CD4-positive, alpha-beta T cell (primary cell): Measurements from ENCODE around the gene VPS37C. TPM values are rescaled to one million over a fixed set of nuclear protein-coding genes. Genes with fewer than 3 reads are reported as not detected.

ENCODE experiments used
- ATAC-seq: fragments of 200-7000 bp; cut with Tn5 transposase; one replicate; pipeline ENCODE4 v1.10.0; 2022; ENCODE audit warnings: mild to moderate bottlenecking; ENCODE audit not compliant: poor library complexity
- CTCF ChIA-PET: fragments of 350-600 bp; sonication (Branson Sonifier 250); formaldehyde crosslinking; loops from one replicate; lab custom pipeline; 2021; ENCODE audit warnings: antibody characterized with exemption, inconsistent platforms; lab: Charles Lee
- POLR2A ChIA-PET: fragments of 350-600 bp; sonication (Branson Sonifier 250); formaldehyde crosslinking; loops from one replicate; lab custom pipeline; 2021; ENCODE audit warnings: antibody characterized with exemption, inconsistent platforms; lab: Charles Lee
- DNase-seq, 14 experiments: peaks; one replicate each; pipeline ENCODE4 v3.0.0-alpha.2; 2013 to 2020; ENCODE audit warnings: mixed read lengths in 2 of 14
- H3K27ac ChIP-seq, 2 donors: one replicate each; pipeline versions ENCODE4 v1.5.1 to v1.7.0; 2013; ENCODE audit warnings: low read length in 2 of 2, low read depth in 1 of 2, mild to moderate bottlenecking in 1 of 2
- H3K27me3 ChIP-seq, 2 experiments: 1 replicate in 1 of 2; 2 replicates in 1 of 2; pipeline versions ENCODE4 v1.6.1 to v1.7.0; 2013; ENCODE audit warnings: low read length in 2 of 2, control low read depth in 1 of 2, mild to moderate bottlenecking in 1 of 2, moderate library complexity in 1 of 2; ENCODE audit not compliant: insufficient read depth in 2 of 2, control insufficient read depth in 1 of 2
- H3K36me3 ChIP-seq: one replicate; pipeline ENCODE4 v1.6.1; 2013; ENCODE audit warnings: low read length, control low read depth; ENCODE audit not compliant: insufficient read depth
- H3K4me1 ChIP-seq: one replicate; pipeline ENCODE4 v1.6.1; 2013; ENCODE audit warnings: low read length, control low read depth; ENCODE audit not compliant: insufficient read depth
- H3K4me3 ChIP-seq: one replicate; pipeline ENCODE4 v1.5.1; 2013; ENCODE audit warnings: mild to moderate bottlenecking, low read length, moderate library complexity
- H3K9me3 ChIP-seq, 2 experiments: 1 replicate in 1 of 2; 2 replicates in 1 of 2; pipeline versions ENCODE4 v1.6.1 to v1.7.0; 2013; ENCODE audit warnings: low read length in 2 of 2, mild to moderate bottlenecking in 2 of 2, control low read depth in 1 of 2, moderate library complexity in 1 of 2; ENCODE audit not compliant: control insufficient read depth in 1 of 2, insufficient read depth in 1 of 2
- H3K27ac Mint-ChIP-seq: one replicate; pipeline ENCODE4 v1.8.0; 2020; ENCODE audit warnings: mixed read lengths
- H3K27me3 Mint-ChIP-seq: one replicate; pipeline ENCODE4 v1.8.0; 2021; ENCODE audit warnings: mixed read lengths
- H3K36me3 Mint-ChIP-seq: one replicate; pipeline ENCODE4 v1.8.0; 2021; ENCODE audit warnings: low read depth, mixed read lengths
- H3K4me1 Mint-ChIP-seq: one replicate; pipeline ENCODE4 v1.8.0; 2021; ENCODE audit warnings: low read depth, mixed read lengths
- H3K4me3 Mint-ChIP-seq: one replicate; pipeline ENCODE4 v1.8.0; 2020; ENCODE audit warnings: mild to moderate bottlenecking, mixed read lengths
- H3K9me3 Mint-ChIP-seq: one replicate; pipeline ENCODE4 v1.8.0; 2020; ENCODE audit warnings: mixed read lengths
- intact Hi-C, 2 experiments: fragments of 100-400 bp; cut with DNase I in 1 of 2; cut with micrococcal nuclease in 1 of 2; formaldehyde crosslinking; loops; one replicate each; pipeline versions ENCODE4 v1.15.1 to v1.9.0; 2023 to 2025; cut with DNase I, micrococcal nuclease
- total RNA-seq, 174 experiments: library from RNA in 2 of 174; stranded (reverse) in 2 of 174; gene quantifications; one replicate each; pipeline ENCODE4 v1.2.3 and lab custom pipeline; 2021 to 2026
- TF ChIP-seq, protein P1 (sequence below): fragments of 200-600 bp; IDR thresholded peaks from one replicate; pipeline ENCODE4 v1.8.0; 2022; ENCODE audit warnings: antibody characterized with exemption, mild to moderate bottlenecking

VPS37C gene
- total RNA-seq, 2 experiments from 2014 or later = 1.8 to 2.0 TPM

- H3K36me3 ChIP-seq = peaks cover 10% of the 10 kb centered on the region
- H3K36me3 Mint-ChIP-seq = peaks cover 48% of the 10 kb centered on the region
- ATAC-seq = no peak
- CTCF ChIA-PET = no interaction called here
- no peak overlapping the region for H3K27ac ChIP-seq
- H3K4me1 ChIP-seq = peaks cover 14% of the 10 kb centered on the region
- no peaks in the 10 kb centered on the region for H3K9me3 ChIP-seq
- H3K27ac Mint-ChIP-seq = no peak overlapping the region
- no peak overlapping the region for H3K4me3 Mint-ChIP-seq
- no peak overlapping the region for H3K4me3 ChIP-seq
- POLR2A ChIA-PET = interaction anchor here (2.4 kb wide), 1 partner anchor 20 kb away, joined by 6 read pairs; no protein-coding TSS in a partner anchor
- DNase-seq = no peak
- H3K4me1 Mint-ChIP-seq = peaks cover 12% of the 10 kb centered on the region
- H3K9me3 Mint-ChIP-seq = no peaks in the 10 kb centered on the region
- H3K27me3 Mint-ChIP-seq = no peaks in the 10 kb centered on the region
- intact Hi-C loops = no loop called here
- TF ChIP-seq, protein P1, sequence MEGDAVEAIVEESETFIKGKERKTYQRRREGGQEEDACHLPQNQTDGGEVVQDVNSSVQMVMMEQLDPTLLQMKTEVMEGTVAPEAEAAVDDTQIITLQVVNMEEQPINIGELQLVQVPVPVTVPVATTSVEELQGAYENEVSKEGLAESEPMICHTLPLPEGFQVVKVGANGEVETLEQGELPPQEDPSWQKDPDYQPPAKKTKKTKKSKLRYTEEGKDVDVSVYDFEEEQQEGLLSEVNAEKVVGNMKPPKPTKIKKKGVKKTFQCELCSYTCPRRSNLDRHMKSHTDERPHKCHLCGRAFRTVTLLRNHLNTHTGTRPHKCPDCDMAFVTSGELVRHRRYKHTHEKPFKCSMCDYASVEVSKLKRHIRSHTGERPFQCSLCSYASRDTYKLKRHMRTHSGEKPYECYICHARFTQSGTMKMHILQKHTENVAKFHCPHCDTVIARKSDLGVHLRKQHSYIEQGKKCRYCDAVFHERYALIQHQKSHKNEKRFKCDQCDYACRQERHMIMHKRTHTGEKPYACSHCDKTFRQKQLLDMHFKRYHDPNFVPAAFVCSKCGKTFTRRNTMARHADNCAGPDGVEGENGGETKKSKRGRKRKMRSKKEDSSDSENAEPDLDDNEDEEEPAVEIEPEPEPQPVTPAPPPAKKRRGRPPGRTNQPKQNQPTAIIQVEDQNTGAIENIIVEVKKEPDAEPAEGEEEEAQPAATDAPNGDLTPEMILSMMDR = no peak
- H3K27me3 ChIP-seq = no peaks in the 10 kb centered on the region
These were observed 27.1 kb downstream of the VPS37C start for GRCh38 chr11:61133956-61134662.

DNA sequence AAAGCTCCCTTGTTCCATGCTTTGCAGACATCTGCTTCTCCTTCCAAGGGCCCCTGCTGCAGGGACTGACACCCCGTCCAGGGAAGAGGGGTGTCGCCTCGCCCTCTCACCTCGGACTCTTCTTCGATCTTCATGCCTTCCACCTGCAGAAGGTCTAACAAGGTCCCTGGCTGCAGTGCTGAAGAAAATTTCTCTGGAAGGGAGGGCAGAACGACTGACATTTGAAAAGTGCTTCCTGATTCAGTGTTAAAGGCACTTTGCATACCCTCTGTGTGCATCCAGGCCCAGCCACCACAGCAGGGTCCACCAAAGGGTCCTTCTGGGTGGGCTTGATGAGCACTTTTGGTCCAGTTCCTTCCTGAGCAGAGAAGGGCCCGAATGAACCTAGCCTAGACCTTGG is 28.1 kb downstream of the VPS37C start:
- intact Hi-C loops = no loop called here
- Mint-ChIP-seq H3K4me3 (peak overlapping the region; percentile 6), H3K27ac (no peak overlapping the region), H3K4me1 (peaks cover 15% of the 10 kb centered on the region), H3K9me3 (no peaks in the 10 kb centered on the region), H3K27me3 (no peaks in the 10 kb centered on the region), H3K36me3 (peaks cover 43% of the 10 kb centered on the region)
- H3K9me3 ChIP-seq = no peaks in the 10 kb centered on the region
- peaks cover 19% of the 10 kb centered on the region for H3K4me1 ChIP-seq
- POLR2A ChIA-PET = interaction anchor here (0.7 to 2.4 kb wide), 3 partner anchors 19 to 91 kb away, joined by 3 to 6 read pairs (median 3); no protein-coding TSS in a partner anchor
- H3K36me3 ChIP-seq = peaks cover 10% of the 10 kb centered on the region
- DNase-seq = no peak
- no peak overlapping the region for H3K4me3 ChIP-seq
- H3K27me3 ChIP-seq = no peaks in the 10 kb centered on the region
- CTCF ChIA-PET = interaction anchor here (1.0 kb wide), 1 partner anchor 163 kb away, joined by 3 read pairs; no protein-coding TSS in a partner anchor
- TF ChIP-seq, protein P1 = no peak
- H3K27ac ChIP-seq = no peak overlapping the region
- ATAC-seq = no peak

GRCh38 chr11:61132646-61133045 is 28.6 kb downstream of the VPS37C start:
- Histone ChIP-seq H3K27me3 (no peaks in the 10 kb centered on the region), H3K36me3 (peaks cover 10% of the 10 kb centered on the region), H3K4me3 (no peak overlapping the region), H3K27ac (no peak overlapping the region), H3K9me3 (no peaks in the 10 kb centered on the region), H3K4me1 (peaks cover 24% of the 10 kb centered on the region)
- Mint-ChIP-seq H3K27me3 (no peaks in the 10 kb centered on the region), H3K27ac (no peak overlapping the region), H3K36me3 (peaks cover 43% of the 10 kb centered on the region), H3K9me3 (no peaks in the 10 kb centered on the region), H3K4me3 (no peak overlapping the region), H3K4me1 (peaks cover 20% of the 10 kb centered on the region)
- ChIA-PET POLR2A (interaction anchor here (0.9 to 2.4 kb wide), 2 partner anchors 19 to 38 kb away, joined by 3 to 6 read pairs; no protein-coding TSS in a partner anchor), CTCF (interaction anchor here (1.0 kb wide), 1 partner anchor 163 kb away, joined by 3 read pairs; no protein-coding TSS in a partner anchor)
- ATAC-seq = no peak
- TF ChIP-seq, protein P1 = no peak
- no peak for DNase-seq
- intact Hi-C loops = no loop called here
